Measurements from ENCODE around the gene SLC24A3.

SLC24A3 gene

DNA sequence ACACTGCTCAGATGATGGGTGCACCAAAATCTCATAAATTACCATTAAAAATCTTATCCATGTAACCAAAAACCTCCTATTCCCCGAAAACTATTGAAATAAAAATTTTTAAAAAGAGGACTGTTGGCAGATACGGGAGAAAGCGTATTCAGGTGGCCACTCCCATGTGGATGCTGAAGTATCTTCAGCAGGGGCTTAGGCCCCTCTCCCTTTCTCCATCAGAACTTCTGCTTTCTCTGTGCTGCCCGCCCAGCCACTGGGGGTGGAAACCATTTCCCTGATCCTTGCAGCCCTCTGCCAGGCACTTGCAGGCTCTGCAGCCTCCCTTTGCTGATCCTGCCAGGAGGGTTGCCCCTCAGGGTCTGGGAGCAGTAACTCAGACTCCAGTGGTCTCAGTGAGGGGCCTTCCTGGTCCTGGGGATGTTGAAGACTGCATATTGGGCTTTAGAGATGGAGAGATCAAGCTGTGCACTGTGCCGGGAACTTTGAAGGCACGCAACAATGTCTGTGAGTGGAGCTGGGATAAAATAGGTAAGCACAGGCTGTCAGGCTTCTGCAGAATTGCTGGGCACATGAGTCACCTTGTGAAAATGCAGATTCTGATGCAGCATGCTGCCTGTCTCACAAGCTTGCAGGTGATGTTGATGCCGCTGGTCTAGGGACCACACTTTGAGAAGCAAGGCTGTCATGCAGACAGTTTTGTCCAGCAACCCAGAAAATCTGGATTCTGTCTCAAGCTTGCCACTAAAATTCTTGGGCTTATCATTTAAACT is 59.6 kb downstream of the SLC24A3 start:
- no peak for TF ChIP-seq EZH2phosphoT487 (IDR thresholded peaks at IDR 0.05; ENCODE audit: borderline replicate concordance, low read length)
- TF ChIP-seq, protein P1, sequence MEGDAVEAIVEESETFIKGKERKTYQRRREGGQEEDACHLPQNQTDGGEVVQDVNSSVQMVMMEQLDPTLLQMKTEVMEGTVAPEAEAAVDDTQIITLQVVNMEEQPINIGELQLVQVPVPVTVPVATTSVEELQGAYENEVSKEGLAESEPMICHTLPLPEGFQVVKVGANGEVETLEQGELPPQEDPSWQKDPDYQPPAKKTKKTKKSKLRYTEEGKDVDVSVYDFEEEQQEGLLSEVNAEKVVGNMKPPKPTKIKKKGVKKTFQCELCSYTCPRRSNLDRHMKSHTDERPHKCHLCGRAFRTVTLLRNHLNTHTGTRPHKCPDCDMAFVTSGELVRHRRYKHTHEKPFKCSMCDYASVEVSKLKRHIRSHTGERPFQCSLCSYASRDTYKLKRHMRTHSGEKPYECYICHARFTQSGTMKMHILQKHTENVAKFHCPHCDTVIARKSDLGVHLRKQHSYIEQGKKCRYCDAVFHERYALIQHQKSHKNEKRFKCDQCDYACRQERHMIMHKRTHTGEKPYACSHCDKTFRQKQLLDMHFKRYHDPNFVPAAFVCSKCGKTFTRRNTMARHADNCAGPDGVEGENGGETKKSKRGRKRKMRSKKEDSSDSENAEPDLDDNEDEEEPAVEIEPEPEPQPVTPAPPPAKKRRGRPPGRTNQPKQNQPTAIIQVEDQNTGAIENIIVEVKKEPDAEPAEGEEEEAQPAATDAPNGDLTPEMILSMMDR (IDR thresholded peaks at IDR 0.05; ENCODE audit: low read depth, low read length, poor library complexity, severe bottlenecking) = no peak
- Histone ChIP-seq H3K27me3 (ENCODE audit: control insufficient read depth, low read length) (no peaks in the 10 kb centered on the region), H3K4me3 (ENCODE audit: low read length) (no peak overlapping the region), H3F3A (ENCODE audit: control insufficient read depth, insufficient read depth) (no peaks in the 10 kb centered on the region), H3K4me1 (ENCODE audit: control insufficient read depth, low read length) (no peaks in the 10 kb centered on the region), H3K4me2 (ENCODE audit: low read length) (no peak overlapping the region), H3K36me3 (ENCODE audit: control insufficient read depth, low read length) (no peaks in the 10 kb centered on the region), H3K9me2 (replicated peaks; ENCODE audit: control insufficient read depth, low read length) (no peaks in the 10 kb centered on the region), H3K27ac (ENCODE audit: low read depth, low read length) (no peak overlapping the region), H3K79me2 (ENCODE audit: control insufficient read depth, low read length) (no peaks in the 10 kb centered on the region), H3K9me3 (ENCODE audit: control insufficient read depth, insufficient read depth, low read length) (no peaks in the 10 kb centered on the region), H4K20me1 (ENCODE audit: control insufficient read depth, insufficient read depth, low read depth, low read length) (no peaks in the 10 kb centered on the region)

DNA sequence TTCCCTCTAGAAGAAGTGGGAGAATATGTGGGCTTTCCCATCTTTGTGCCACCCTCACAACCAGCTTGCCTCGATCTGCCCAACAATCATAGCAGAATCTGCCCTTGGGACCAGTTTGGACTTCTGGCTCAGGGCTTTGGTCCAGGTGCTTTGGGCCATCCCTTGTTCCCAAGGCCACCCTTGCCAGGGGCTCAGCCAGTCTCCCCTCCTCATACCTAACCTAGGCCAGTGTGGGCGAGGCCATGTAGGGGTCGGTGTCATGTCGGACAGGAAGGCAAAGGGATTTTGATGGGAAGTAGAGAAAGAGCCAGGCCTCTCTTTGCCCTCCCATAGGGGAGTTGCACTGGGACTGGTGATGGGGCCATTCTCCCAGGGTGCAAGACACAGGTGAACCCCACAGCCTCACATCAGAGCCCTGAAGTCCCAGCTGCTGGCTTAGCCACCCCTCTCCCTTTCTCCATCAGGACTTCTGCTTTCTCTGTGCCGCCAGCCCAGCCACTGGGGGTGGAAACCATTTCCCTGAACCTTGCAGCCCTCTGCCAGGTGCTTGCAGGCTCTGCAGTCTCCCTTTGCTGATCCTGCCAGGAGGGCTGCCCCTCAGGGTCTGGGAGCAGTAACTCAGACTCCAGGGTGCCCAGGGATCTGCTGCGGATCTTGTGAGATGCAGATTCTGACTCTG is 60.7 kb downstream of the SLC24A3 start:
- no peak overlapping the region for H3K4me2 ChIP-seq (ENCODE audit: low read length)
- no peaks in the 10 kb centered on the region for H3K27me3 ChIP-seq (ENCODE audit: control insufficient read depth, low read length)
- H3K4me3 ChIP-seq (ENCODE audit: low read length) = no peak overlapping the region
- no peaks in the 10 kb centered on the region for H3K9me3 ChIP-seq (ENCODE audit: control insufficient read depth, insufficient read depth, low read length)
- H3K36me3 ChIP-seq (ENCODE audit: control insufficient read depth, low read length) = no peaks in the 10 kb centered on the region
- H3K4me1 ChIP-seq (ENCODE audit: control insufficient read depth, low read length) = no peaks in the 10 kb centered on the region
- TF ChIP-seq, protein P1 (IDR thresholded peaks at IDR 0.05; ENCODE audit: low read depth, low read length, poor library complexity, severe bottlenecking) = no peak
- TF ChIP-seq EZH2phosphoT487 (IDR thresholded peaks at IDR 0.05; ENCODE audit: borderline replicate concordance, low read length) = no peak
- H3K79me2 ChIP-seq (ENCODE audit: control insufficient read depth, low read length) = no peaks in the 10 kb centered on the region
- no peak overlapping the region for H3K27ac ChIP-seq (ENCODE audit: low read depth, low read length)
- no peaks in the 10 kb centered on the region for H3K9me2 ChIP-seq (replicated peaks; ENCODE audit: control insufficient read depth, low read length)
- no peaks in the 10 kb centered on the region for H4K20me1 ChIP-seq (ENCODE audit: control insufficient read depth, insufficient read depth, low read depth, low read length)
- no peaks in the 10 kb centered on the region for H3F3A ChIP-seq (ENCODE audit: control insufficient read depth, insufficient read depth)

DNA sequence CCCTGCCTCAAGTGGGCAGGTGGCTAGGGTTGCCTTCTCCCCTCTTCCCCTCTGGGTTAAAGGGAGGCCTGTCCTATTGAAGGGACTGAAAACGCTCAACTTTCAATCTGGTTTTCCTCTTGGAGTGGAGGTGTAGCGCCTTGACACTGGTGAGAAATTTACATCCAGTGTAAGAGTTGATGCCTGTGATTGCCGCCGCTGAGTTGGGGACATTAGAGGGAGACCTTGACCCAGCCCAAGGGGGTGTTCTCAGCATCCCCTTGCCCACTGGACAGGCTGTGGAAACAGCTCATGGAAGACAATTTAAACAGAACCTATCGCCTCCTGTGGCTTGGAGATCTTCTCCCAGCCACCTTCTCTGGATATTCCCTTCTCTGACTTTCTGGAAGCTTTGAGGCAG is 61.6 kb downstream of the SLC24A3 start:
- H4K20me1 ChIP-seq (ENCODE audit: control insufficient read depth, insufficient read depth, low read depth, low read length) = no peaks in the 10 kb centered on the region
- no peaks in the 10 kb centered on the region for H3F3A ChIP-seq (ENCODE audit: control insufficient read depth, insufficient read depth)
- H3K27ac ChIP-seq (ENCODE audit: low read depth, low read length) = no peak overlapping the region
- H3K27me3 ChIP-seq (ENCODE audit: control insufficient read depth, low read length) = no peaks in the 10 kb centered on the region
- H3K36me3 ChIP-seq (ENCODE audit: control insufficient read depth, low read length) = no peaks in the 10 kb centered on the region
- no peak overlapping the region for H3K4me3 ChIP-seq (ENCODE audit: low read length)
- no peak for TF ChIP-seq EZH2phosphoT487 (IDR thresholded peaks at IDR 0.05; ENCODE audit: borderline replicate concordance, low read length)
- TF ChIP-seq, protein P1 (IDR thresholded peaks at IDR 0.05; ENCODE audit: low read depth, low read length, poor library complexity, severe bottlenecking) = no peak
- no peaks in the 10 kb centered on the region for H3K9me3 ChIP-seq (ENCODE audit: control insufficient read depth, insufficient read depth, low read length)
- H3K4me2 ChIP-seq (ENCODE audit: low read length) = no peak overlapping the region
- H3K9me2 ChIP-seq (replicated peaks; ENCODE audit: control insufficient read depth, low read length) = no peaks in the 10 kb centered on the region
- no peaks in the 10 kb centered on the region for H3K79me2 ChIP-seq (ENCODE audit: control insufficient read depth, low read length)
- no peaks in the 10 kb centered on the region for H3K4me1 ChIP-seq (ENCODE audit: control insufficient read depth, low read length)

Data from DOHH2 (cell line).